Trophoblast cell (in vitro differentiated cells and primary cell): ENCODE data around the gene RAD9A.

ENCODE experiments used
- DNase-seq, 2 donors: peaks; one replicate each; pipeline ENCODE4 v3.0.0-alpha.2; 2016
- H2AFZ ChIP-seq: 2 replicates; pipeline ENCODE4 v1.6.1; 2013; ENCODE audit warnings: low read length, moderate library complexity, mild to moderate bottlenecking; ENCODE audit not compliant: insufficient read depth, poor library complexity
- H2AK5ac ChIP-seq: 2 replicates; pipeline ENCODE4 v1.6.1; 2013; ENCODE audit warnings: mild to moderate bottlenecking, low read length
- H2BK120ac ChIP-seq: 2 replicates; pipeline ENCODE4 v1.6.1; 2013; ENCODE audit warnings: low read length, mild to moderate bottlenecking, moderate library complexity; ENCODE audit not compliant: insufficient read depth, poor library complexity
- H2BK12ac ChIP-seq: 2 replicates; pipeline ENCODE4 v1.6.1; 2013; ENCODE audit warnings: mild to moderate bottlenecking, low read length, moderate library complexity
- H2BK5ac ChIP-seq: 2 replicates; pipeline ENCODE4 v1.6.1; 2013; ENCODE audit warnings: low read length, low read depth, moderate library complexity, mild to moderate bottlenecking; ENCODE audit not compliant: poor library complexity
- H3K14ac ChIP-seq: 2 replicates; pipeline ENCODE4 v1.6.1; 2013; ENCODE audit warnings: mild to moderate bottlenecking, low read length
- H3K18ac ChIP-seq: 2 replicates; pipeline ENCODE4 v1.6.1; 2013; ENCODE audit warnings: mild to moderate bottlenecking, low read length
- H3K23ac ChIP-seq: 2 replicates; pipeline ENCODE4 v1.6.1; 2013; ENCODE audit warnings: low read length
- H3K27ac ChIP-seq: 2 replicates; pipeline ENCODE4 v1.5.1; 2013; ENCODE audit warnings: low read depth, mild to moderate bottlenecking, inconsistent platforms, low read length, moderate library complexity
- H3K27me3 ChIP-seq: 2 replicates; pipeline ENCODE4 v1.6.1; 2013; ENCODE audit warnings: inconsistent platforms, mild to moderate bottlenecking, low read length, moderate library complexity; ENCODE audit not compliant: insufficient read depth
- H3K36me3 ChIP-seq, 2 experiments: 1 replicate in 1 of 2; 2 replicates in 1 of 2; pipeline ENCODE4 v1.6.1; 2013; ENCODE audit warnings: low read length in 2 of 2, mild to moderate bottlenecking in 2 of 2, moderate library complexity in 1 of 2; ENCODE audit not compliant: insufficient read depth in 2 of 2, control insufficient read depth in 1 of 2
- H3K4ac ChIP-seq: 2 replicates; pipeline ENCODE4 v1.6.1; 2013; ENCODE audit warnings: low read depth, mild to moderate bottlenecking, low read length, moderate library complexity
- H3K4me1 ChIP-seq, 2 experiments: 1 replicate in 1 of 2; 2 replicates in 1 of 2; pipeline ENCODE4 v1.6.1; 2013; ENCODE audit warnings: low read length in 2 of 2, mild to moderate bottlenecking in 2 of 2, moderate library complexity in 1 of 2; ENCODE audit not compliant: insufficient read depth in 2 of 2, control insufficient read depth in 1 of 2
- H3K4me2 ChIP-seq: 2 replicates; pipeline ENCODE4 v1.6.1; 2013; ENCODE audit warnings: inconsistent platforms, mild to moderate bottlenecking, low read length, moderate library complexity
- H3K4me3 ChIP-seq: 2 replicates; pipeline ENCODE4 v1.5.1; 2013; ENCODE audit warnings: mild to moderate bottlenecking, low read depth, low read length, inconsistent platforms
- H3K79me1 ChIP-seq: one replicate; pipeline ENCODE4 v1.6.1; 2013; ENCODE audit warnings: low read length
- H3K79me2 ChIP-seq: 2 replicates; pipeline ENCODE4 v1.6.1; 2013; ENCODE audit warnings: low read length, mild to moderate bottlenecking; ENCODE audit not compliant: control insufficient read depth, insufficient read depth, poor library complexity
- H3K9ac ChIP-seq: 2 replicates; pipeline ENCODE4 v1.6.1; 2013; ENCODE audit warnings: mild to moderate bottlenecking, low read length
- H3K9me3 ChIP-seq: 2 replicates; pipeline ENCODE4 v1.6.1; 2013; ENCODE audit warnings: low read depth, mild to moderate bottlenecking, control low read depth, inconsistent platforms, low read length; ENCODE audit not compliant: insufficient read depth
- H4K12ac ChIP-seq: 2 replicates; pipeline ENCODE4 v1.6.1; 2013; ENCODE audit warnings: low read depth, mild to moderate bottlenecking, low read length, moderate library complexity
- H4K8ac ChIP-seq: 2 replicates; pipeline ENCODE4 v1.6.1; 2013; ENCODE audit warnings: low read depth, mild to moderate bottlenecking, low read length, moderate library complexity
- H4K91ac ChIP-seq: one replicate; pipeline ENCODE4 v1.6.1; 2013; ENCODE audit warnings: low read depth, mild to moderate bottlenecking, low read length, moderate library complexity
- WGBS: extraction: QIAGEN DNeasy Blood & Tissue Kit; methylation state at CpG from one replicate; pipeline ENCODE4 v1.1.7; 2013; ENCODE audit warnings: missing lambda C conversion rate; ENCODE audit not compliant: insufficient read length, insufficient coverage; ENCODE audit errors: extremely low coverage; 5-methylcytosine and 5-hydroxymethylcytosine counted together

Gene RAD9A

GRCh38 chr11:67411785-67412152, 20.0 kb downstream of the RAD9A start:
- no peaks in the 10 kb centered on the region for H3K9me3 ChIP-seq
- H3K9ac ChIP-seq = no peak overlapping the region
- peaks cover 5% of the 10 kb centered on the region for H3K27me3 ChIP-seq
- no peak overlapping the region for H4K12ac ChIP-seq
- H2AK5ac ChIP-seq = no peak overlapping the region
- H2BK120ac ChIP-seq = no peak overlapping the region
- no CpG with 5 or more reads among the region's 7 CpGs for WGBS
- no peak overlapping the region for H2BK12ac ChIP-seq
- H4K8ac ChIP-seq = no peak overlapping the region
- H3K23ac ChIP-seq = no peak overlapping the region
- H3K79me1 ChIP-seq = no peaks in the 10 kb centered on the region
- H4K91ac ChIP-seq = no peak overlapping the region
- H2AFZ ChIP-seq = no peak overlapping the region
- H3K79me2 ChIP-seq = no peaks in the 10 kb centered on the region
- H3K18ac ChIP-seq = no peak overlapping the region
- H3K4me3 ChIP-seq = no peak overlapping the region
- no peak overlapping the region for H3K4ac ChIP-seq
- no peaks in the 10 kb centered on the region for H3K36me3 ChIP-seq
- H3K14ac ChIP-seq = no peak overlapping the region
- peaks cover 0 to 4% of the 10 kb centered on the region in 2 experiments for H3K4me1 ChIP-seq
- H3K4me2 ChIP-seq = no peak overlapping the region
- no peak overlapping the region for H2BK5ac ChIP-seq
- DNase-seq = no peak
- H3K27ac ChIP-seq = no peak overlapping the region

GRCh38 chr11:67412495-67413179, 20.9 kb downstream of the RAD9A start:
- Histone ChIP-seq H2AFZ (no peak overlapping the region), H4K91ac (no peak overlapping the region), H3K36me3 (no peaks in the 10 kb centered on the region), H4K12ac (no peak overlapping the region), H3K9me3 (no peaks in the 10 kb centered on the region), H3K4me3 (peak overlapping the region; percentile 1), H3K27me3 (peaks cover 5% of the 10 kb centered on the region), H2BK5ac (no peak overlapping the region), H2BK120ac (no peak overlapping the region), H2AK5ac (no peak overlapping the region), H3K79me2 (no peaks in the 10 kb centered on the region), H3K79me1 (no peaks in the 10 kb centered on the region), H3K4me2 (no peak overlapping the region), H3K27ac (no peak overlapping the region), H3K23ac (no peak overlapping the region), H3K18ac (no peak overlapping the region), H3K4ac (no peak overlapping the region), H3K4me1 (peaks cover 0 to 4% of the 10 kb centered on the region in 2 experiments), H2BK12ac (no peak overlapping the region), H3K14ac (no peak overlapping the region), H3K9ac (no peak overlapping the region), H4K8ac (no peak overlapping the region)
- no CpG with 5 or more reads among the region's 9 CpGs for WGBS
- DNase-seq = no peak

- Histone ChIP-seq H4K12ac (no peak overlapping the region), H2BK5ac (no peak overlapping the region), H3K18ac (no peak overlapping the region), H3K79me1 (no peaks in the 10 kb centered on the region), H3K27me3 (peaks cover 5% of the 10 kb centered on the region), H3K9ac (no peak overlapping the region), H3K36me3 (no peaks in the 10 kb centered on the region), H2AK5ac (no peak overlapping the region), H3K23ac (peak overlapping the region; percentile 14), H2BK12ac (no peak overlapping the region), H3K4me1 (peaks cover 0 to 4% of the 10 kb centered on the region in 2 experiments), H3K79me2 (no peaks in the 10 kb centered on the region), H3K4ac (no peak overlapping the region), H2BK120ac (no peak overlapping the region), H4K91ac (no peak overlapping the region), H3K27ac (no peak overlapping the region), H3K14ac (no peak overlapping the region), H3K4me2 (no peak overlapping the region), H2AFZ (no peak overlapping the region), H3K9me3 (no peaks in the 10 kb centered on the region), H4K8ac (no peak overlapping the region), H3K4me3 (peak overlapping the region; percentile 1)
- WGBS = no CpG with 5 or more reads among the region's 2 CpGs
- no peak for DNase-seq
These were observed 21.6 kb downstream of the RAD9A start for GRCh38 chr11:67413266-67413849.

GRCh38 chr11:67415501-67416304, 23.9 kb downstream of the RAD9A start, which contains the start of gene CARNS1:
CARNS1 (plus strand) TSS chr11:67415678; CDS start chr11:67416200, 522 bp downstream.
- H3K36me3 ChIP-seq = no peaks in the 10 kb centered on the region
- H3K79me2 ChIP-seq = peaks cover 2% of the 10 kb centered on the region
- H2BK120ac ChIP-seq = no peak within 1 kb of the TSS
- H2BK5ac ChIP-seq = no peak within 1 kb of the TSS
- H2BK12ac ChIP-seq = no peak within 1 kb of the TSS
- no peak within 1 kb of the TSS for H3K14ac ChIP-seq
- H3K27me3 ChIP-seq = peaks cover 5% of the 10 kb centered on the region
- H3K18ac ChIP-seq = no peak within 1 kb of the TSS
- H3K79me1 ChIP-seq = no peaks in the 10 kb centered on the region
- no peak within 1 kb of the TSS for H4K8ac ChIP-seq
- H2AK5ac ChIP-seq = no peak within 1 kb of the TSS
- no peak within 1 kb of the TSS for H3K4me3 ChIP-seq
- no peak for DNase-seq
- H4K91ac ChIP-seq = no peak within 1 kb of the TSS
- no peak within 1 kb of the TSS for H3K23ac ChIP-seq
- H3K9me3 ChIP-seq = no peaks in the 10 kb centered on the region
- no peak within 1 kb of the TSS for H3K27ac ChIP-seq
- H2AFZ ChIP-seq = no peak within 1 kb of the TSS
- peaks cover 6 to 10% of the 10 kb centered on the region in 2 experiments for H3K4me1 ChIP-seq
- no peak within 1 kb of the TSS for H4K12ac ChIP-seq
- H3K4me2 ChIP-seq = peak within 1 kb of the TSS; percentile 27
- no CpG with 5 or more reads among the region's 67 CpGs for WGBS
- no peak within 1 kb of the TSS for H3K9ac ChIP-seq
- H3K4ac ChIP-seq = no peak within 1 kb of the TSS
